ENCODE results near the gene HIRIP3.
"Not testable (repeated sequence)": the region's sequence is repeated elsewhere in the genome, so short reads cannot be mapped to it uniquely, and the experiment has no call there.

Gene HIRIP3

GRCh38 chr16:29982560-29983419, 12.6 kb downstream of the HIRIP3 start:
- no peak for DNase-seq

- no peak for DNase-seq
These were observed 16.7 kb downstream of the HIRIP3 start for GRCh38 chr16:29978564-29979270.

- DNase-seq: no peak
These were observed 17.3 kb downstream of the HIRIP3 start for GRCh38 chr16:29978081-29978480.

GRCh38 chr16:29977063-29977825, 18.2 kb downstream of the HIRIP3 start:
- DNase-seq: no peak

GRCh38 chr16:29975811-29976511, 19.5 kb downstream of the HIRIP3 start:
- no peak for DNase-seq

- no peak for DNase-seq
These were observed 20.3 kb downstream of the HIRIP3 start for GRCh38 chr16:29975134-29975538.

- peak in 1 of 2 experiments; percentile 34 for DNase-seq
These were observed 20.9 kb downstream of the HIRIP3 start for GRCh38 chr16:29974291-29975133.

- DNase-seq: peak; percentile 99 to 100
These were observed 21.8 kb downstream of the HIRIP3 start, which contains the start of gene TAOK2 for GRCh38 chr16:29973384-29974246. Gene TAOK2, plus strand, starts transcription at chr16:29973868. Its CDS starts 3,905 bp downstream, at chr16:29977773.

GRCh38 chr16:29972992-29973383, 22.4 kb downstream of the HIRIP3 start:
- no peak for DNase-seq

- no peak for DNase-seq
These were observed 22.9 kb downstream of the HIRIP3 start for GRCh38 chr16:29972500-29972899.

GRCh38 chr16:29971304-29971703, 24.1 kb downstream of the HIRIP3 start:
- no peak for DNase-seq

- no peak for DNase-seq
These were observed 27.2 kb downstream of the HIRIP3 start for GRCh38 chr16:29968205-29968604.

GRCh38 chr16:29963021-29963743, 32.2 kb downstream of the HIRIP3 start:
- no peak for DNase-seq

GRCh38 chr16:29962344-29962994, 32.9 kb downstream of the HIRIP3 start:
- no peak for DNase-seq

- DNase-seq: peak; percentile 73 to 93
These were observed 33.7 kb downstream of the HIRIP3 start, which contains the start of gene TMEM219 for GRCh38 chr16:29961479-29962343. Gene TMEM219, plus strand, starts transcription at chr16:29962079. Its CDS starts 1,065 bp downstream, at chr16:29963144.

- DNase-seq: peak; percentile 32 to 72
These were observed 34.3 kb downstream of the HIRIP3 start for GRCh38 chr16:29961127-29961478.

GRCh38 chr16:29959821-29960220, 35.6 kb downstream of the HIRIP3 start:
- not testable (repeated sequence) for DNase-seq

GRCh38 chr16:29959293-29959692, 36.1 kb downstream of the HIRIP3 start:
- no peak for DNase-seq
